GM23338 (cell line): ENCODE results near the gene SCP2. TPM values are rescaled to one million over a fixed set of nuclear protein-coding genes. Genes with fewer than 3 reads are reported as not detected.

Source experiments
- CREB1 ChIP-seq: fragments of 250-450 bp; sonication (Bioruptor Pico); IDR thresholded peaks from 2 replicates; pipeline ENCODE4 v1.5.0; 2020; ENCODE audit warnings: low read depth, mild to moderate bottlenecking, moderate library complexity
- ETS1 ChIP-seq: IDR thresholded peaks from 2 replicates; pipeline ENCODE4 v1.6.1; 2016; ENCODE audit warnings: antibody characterized with exemption
- EZH2 ChIP-seq: fragments of 200-600 bp; sonication (generic); IDR thresholded peaks from one replicate; pipeline ENCODE4 v1.8.0; 2017; ENCODE audit warnings: antibody characterized with exemption, mild to moderate bottlenecking, low read depth; ENCODE audit not compliant: unreplicated experiment
- EZH2phosphoT487 ChIP-seq: fragments of 200-600 bp; sonication (generic); IDR thresholded peaks from one replicate; pipeline ENCODE4 v1.8.1; 2018; ENCODE audit warnings: antibody characterized with exemption; ENCODE audit not compliant: unreplicated experiment
- NANOG ChIP-seq: IDR thresholded peaks from 2 replicates; pipeline ENCODE4 v1.6.1; 2016; ENCODE audit warnings: antibody characterized with exemption, borderline replicate concordance
- STAT1 ChIP-seq: IDR thresholded peaks from one replicate; pipeline ENCODE4 v1.6.1; 2016; ENCODE audit warnings: antibody characterized with exemption; ENCODE audit not compliant: unreplicated experiment
- ZNF114 ChIP-seq: fragments of 250-450 bp; sonication (Bioruptor Pico); IDR thresholded peaks from 2 replicates; pipeline ENCODE4 v1.5.0; 2020; ENCODE audit warnings: mild to moderate bottlenecking, moderate library complexity
- ZNF331 ChIP-seq: fragments of 250-450 bp; sonication (Bioruptor Pico); IDR thresholded peaks from 2 replicates; pipeline ENCODE4 v1.5.0; 2020; ENCODE audit warnings: low read depth, mild to moderate bottlenecking, moderate library complexity
- ZNF462 ChIP-seq: fragments of 250-450 bp; sonication (Bioruptor Pico); IDR thresholded peaks from 2 replicates; pipeline ENCODE4 v1.5.0; 2020; ENCODE audit warnings: mild to moderate bottlenecking, moderate library complexity
- polyA plus RNA-seq: library from polyadenylated mRNA; unstranded; fragments of >200 nt; fragmentation: Nextera tagmentation; extraction: Ambion mirVana; gene quantifications from 2 replicates; pipeline ENCODE4 v1.2.1, GENCODE V29; 2016
- total RNA-seq: library from RNA; depleted of rRNA; stranded (reverse); fragments of >200 nt; shearing (Covaris generic); gene quantifications from 2 replicates; pipeline ENCODE4 v1.2.3, GENCODE V29; 2014
- TF ChIP-seq, protein P1 (sequence below): IDR thresholded peaks from one replicate; pipeline ENCODE4 v1.6.1; 2018; ENCODE audit warnings: antibody characterized with exemption; ENCODE audit not compliant: unreplicated experiment

The SCP2 gene
- total and polyA plus RNA-seq, 2 experiments from 2014 or later, result 66.3 to 116 TPM

GRCh38 chr1:53069265-53069662 lies 142.2 kb downstream of the SCP2 start (continued):
- no peak for TF ChIP-seq ZNF462 (CRISPR knock-in tag)
- no peak for TF ChIP-seq CREB1 (CRISPR knock-in tag)
- TF ChIP-seq EZH2, result no peak
- no peak for TF ChIP-seq STAT1
- no peak for TF ChIP-seq ETS1
- TF ChIP-seq ZNF331 (CRISPR knock-in tag), result no peak
- TF ChIP-seq, protein P1, sequence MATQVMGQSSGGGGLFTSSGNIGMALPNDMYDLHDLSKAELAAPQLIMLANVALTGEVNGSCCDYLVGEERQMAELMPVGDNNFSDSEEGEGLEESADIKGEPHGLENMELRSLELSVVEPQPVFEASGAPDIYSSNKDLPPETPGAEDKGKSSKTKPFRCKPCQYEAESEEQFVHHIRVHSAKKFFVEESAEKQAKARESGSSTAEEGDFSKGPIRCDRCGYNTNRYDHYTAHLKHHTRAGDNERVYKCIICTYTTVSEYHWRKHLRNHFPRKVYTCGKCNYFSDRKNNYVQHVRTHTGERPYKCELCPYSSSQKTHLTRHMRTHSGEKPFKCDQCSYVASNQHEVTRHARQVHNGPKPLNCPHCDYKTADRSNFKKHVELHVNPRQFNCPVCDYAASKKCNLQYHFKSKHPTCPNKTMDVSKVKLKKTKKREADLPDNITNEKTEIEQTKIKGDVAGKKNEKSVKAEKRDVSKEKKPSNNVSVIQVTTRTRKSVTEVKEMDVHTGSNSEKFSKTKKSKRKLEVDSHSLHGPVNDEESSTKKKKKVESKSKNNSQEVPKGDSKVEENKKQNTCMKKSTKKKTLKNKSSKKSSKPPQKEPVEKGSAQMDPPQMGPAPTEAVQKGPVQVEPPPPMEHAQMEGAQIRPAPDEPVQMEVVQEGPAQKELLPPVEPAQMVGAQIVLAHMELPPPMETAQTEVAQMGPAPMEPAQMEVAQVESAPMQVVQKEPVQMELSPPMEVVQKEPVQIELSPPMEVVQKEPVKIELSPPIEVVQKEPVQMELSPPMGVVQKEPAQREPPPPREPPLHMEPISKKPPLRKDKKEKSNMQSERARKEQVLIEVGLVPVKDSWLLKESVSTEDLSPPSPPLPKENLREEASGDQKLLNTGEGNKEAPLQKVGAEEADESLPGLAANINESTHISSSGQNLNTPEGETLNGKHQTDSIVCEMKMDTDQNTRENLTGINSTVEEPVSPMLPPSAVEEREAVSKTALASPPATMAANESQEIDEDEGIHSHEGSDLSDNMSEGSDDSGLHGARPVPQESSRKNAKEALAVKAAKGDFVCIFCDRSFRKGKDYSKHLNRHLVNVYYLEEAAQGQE, result no peak
- TF ChIP-seq ZNF114, result no peak
- no peak for TF ChIP-seq EZH2phosphoT487
- TF ChIP-seq NANOG, result no peak
